ENCODE measurements around the gene LYPD6B. TPM values are rescaled to one million over a fixed set of nuclear protein-coding genes. Genes with fewer than 3 reads are reported as not detected.

The LYPD6B gene
- total RNA-seq, 1 experiment from 2014 or later, result 35.8 TPM

- Histone ChIP-seq H3K4me3 (ENCODE audit: low read depth, low read length) (no peak overlapping the region), H3K9me3 (no peaks in the 10 kb centered on the region), H3K4me1 (no peaks in the 10 kb centered on the region), H3K27me3 (replicated peaks; ENCODE audit: control insufficient read depth, insufficient read depth, low read length) (no peaks in the 10 kb centered on the region), H3K36me3 (ENCODE audit: control insufficient read depth, insufficient read depth, low read length) (no peaks in the 10 kb centered on the region)
- ChIA-PET POLR2A (no interaction called here), CTCF (no interaction called here)
- no peak for DNase-seq
- H3K4me3 Mint-ChIP-seq (ENCODE audit: unreplicated experiment), result no peak overlapping the region
- TF ChIP-seq CTCF (IDR thresholded peaks at IDR 0.05; ENCODE audit: insufficient read depth in 1 of 2, low read depth in 1 of 2, low read length in 1 of 2, severe bottlenecking in 1 of 2, unreplicated experiment in 1 of 2), result no peak
- no peaks in the 10 kb centered on the region for H3K27me3 Mint-ChIP-seq (ENCODE audit: insufficient read depth, unreplicated experiment)
- peaks cover 5% of the 10 kb centered on the region for H3K36me3 Mint-ChIP-seq (ENCODE audit: insufficient read depth, unreplicated experiment)
- intact Hi-C loops (cut with micrococcal nuclease; ENCODE audit: unreplicated experiment), result no loop called here
- H3K9me3 Mint-ChIP-seq (ENCODE audit: unreplicated experiment), result no peaks in the 10 kb centered on the region
- BruUV-seq (replicated peaks), result no TSS peak
- no peak overlapping the region for H3K27ac Mint-ChIP-seq (ENCODE audit: unreplicated experiment)
- H3K4me1 Mint-ChIP-seq (ENCODE audit: low read depth, unreplicated experiment), result no peaks in the 10 kb centered on the region
These were observed 149.8 kb downstream of the LYPD6B start for GRCh38 chr2:149188291-149188690.

GRCh38 chr2:149189769-149190168 lies 151.3 kb downstream of the LYPD6B start:
- no peak for TF ChIP-seq CTCF (IDR thresholded peaks at IDR 0.05; ENCODE audit: insufficient read depth in 1 of 2, low read depth in 1 of 2, low read length in 1 of 2, severe bottlenecking in 1 of 2, unreplicated experiment in 1 of 2)
- Histone ChIP-seq H3K4me3 (ENCODE audit: low read depth, low read length) (no peak overlapping the region), H3K4me1 (no peaks in the 10 kb centered on the region), H3K9me3 (no peaks in the 10 kb centered on the region), H3K36me3 (ENCODE audit: control insufficient read depth, insufficient read depth, low read length) (no peaks in the 10 kb centered on the region), H3K27me3 (replicated peaks; ENCODE audit: control insufficient read depth, insufficient read depth, low read length) (no peaks in the 10 kb centered on the region)
- H3K36me3 Mint-ChIP-seq (ENCODE audit: insufficient read depth, unreplicated experiment), result peaks cover 5% of the 10 kb centered on the region
- no peak for DNase-seq
- CTCF ChIA-PET, result no interaction called here
- no peak overlapping the region for H3K4me3 Mint-ChIP-seq (ENCODE audit: unreplicated experiment)
- H3K4me1 Mint-ChIP-seq (ENCODE audit: low read depth, unreplicated experiment), result no peaks in the 10 kb centered on the region
- POLR2A ChIA-PET, result no interaction called here
- no peak overlapping the region for H3K27ac Mint-ChIP-seq (ENCODE audit: unreplicated experiment)
- intact Hi-C loops (cut with micrococcal nuclease; ENCODE audit: unreplicated experiment), result no loop called here
- H3K27me3 Mint-ChIP-seq (ENCODE audit: insufficient read depth, unreplicated experiment), result no peaks in the 10 kb centered on the region
- no peaks in the 10 kb centered on the region for H3K9me3 Mint-ChIP-seq (ENCODE audit: unreplicated experiment)
- no TSS peak for BruUV-seq (replicated peaks)

- intact Hi-C loops (cut with micrococcal nuclease; ENCODE audit: unreplicated experiment), result no loop called here
- Histone ChIP-seq H3K27me3 (replicated peaks; ENCODE audit: control insufficient read depth, insufficient read depth, low read length) (no peaks in the 10 kb centered on the region), H3K36me3 (ENCODE audit: control insufficient read depth, insufficient read depth, low read length) (no peaks in the 10 kb centered on the region), H3K4me1 (no peaks in the 10 kb centered on the region), H3K4me3 (ENCODE audit: low read depth, low read length) (no peak overlapping the region), H3K9me3 (no peaks in the 10 kb centered on the region)
- Mint-ChIP-seq H3K4me1 (ENCODE audit: low read depth, unreplicated experiment) (no peaks in the 10 kb centered on the region), H3K27me3 (ENCODE audit: insufficient read depth, unreplicated experiment) (no peaks in the 10 kb centered on the region), H3K27ac (ENCODE audit: unreplicated experiment) (no peak overlapping the region), H3K36me3 (ENCODE audit: insufficient read depth, unreplicated experiment) (peaks cover 5% of the 10 kb centered on the region), H3K4me3 (ENCODE audit: unreplicated experiment) (no peak overlapping the region), H3K9me3 (ENCODE audit: unreplicated experiment) (no peaks in the 10 kb centered on the region)
- no TSS peak for BruUV-seq (replicated peaks)
- DNase-seq, result no peak
- TF ChIP-seq CTCF (IDR thresholded peaks at IDR 0.05; ENCODE audit: insufficient read depth in 1 of 2, low read depth in 1 of 2, low read length in 1 of 2, severe bottlenecking in 1 of 2, unreplicated experiment in 1 of 2), result no peak
- ChIA-PET CTCF (no interaction called here), POLR2A (no interaction called here)
These were observed 153.4 kb downstream of the LYPD6B start for GRCh38 chr2:149191915-149192314.

All from Caco-2 (cell line).